HS-27A (cell line): ENCODE measurements around the gene RERE.

ENCODE experiments used
- DNase-seq: peaks from one replicate; pipeline ENCODE4 v3.0.0-alpha.2; 2012; ENCODE audit warnings: low read depth, missing footprints

RERE gene

DNA sequence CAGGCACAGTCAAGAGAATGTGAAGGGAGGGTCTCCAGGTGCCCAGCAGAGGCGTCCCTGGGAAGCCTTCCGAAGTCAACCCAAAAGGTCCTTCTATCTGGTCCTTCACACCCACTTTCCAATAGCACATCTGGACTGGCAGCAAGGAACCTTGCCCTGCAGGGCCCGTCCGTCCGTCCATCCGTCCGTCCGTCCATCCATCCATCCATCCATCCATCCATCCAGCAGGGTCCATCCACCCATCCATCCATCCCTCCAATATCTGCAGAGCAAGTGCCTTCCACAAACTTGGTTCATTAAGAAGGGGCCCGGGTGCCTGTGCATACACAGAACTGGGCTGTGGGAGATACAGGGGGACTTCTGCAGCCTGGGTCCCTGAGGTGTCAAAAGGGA, 468.0 kb downstream of the RERE start:
- no peak for DNase-seq

DNA sequence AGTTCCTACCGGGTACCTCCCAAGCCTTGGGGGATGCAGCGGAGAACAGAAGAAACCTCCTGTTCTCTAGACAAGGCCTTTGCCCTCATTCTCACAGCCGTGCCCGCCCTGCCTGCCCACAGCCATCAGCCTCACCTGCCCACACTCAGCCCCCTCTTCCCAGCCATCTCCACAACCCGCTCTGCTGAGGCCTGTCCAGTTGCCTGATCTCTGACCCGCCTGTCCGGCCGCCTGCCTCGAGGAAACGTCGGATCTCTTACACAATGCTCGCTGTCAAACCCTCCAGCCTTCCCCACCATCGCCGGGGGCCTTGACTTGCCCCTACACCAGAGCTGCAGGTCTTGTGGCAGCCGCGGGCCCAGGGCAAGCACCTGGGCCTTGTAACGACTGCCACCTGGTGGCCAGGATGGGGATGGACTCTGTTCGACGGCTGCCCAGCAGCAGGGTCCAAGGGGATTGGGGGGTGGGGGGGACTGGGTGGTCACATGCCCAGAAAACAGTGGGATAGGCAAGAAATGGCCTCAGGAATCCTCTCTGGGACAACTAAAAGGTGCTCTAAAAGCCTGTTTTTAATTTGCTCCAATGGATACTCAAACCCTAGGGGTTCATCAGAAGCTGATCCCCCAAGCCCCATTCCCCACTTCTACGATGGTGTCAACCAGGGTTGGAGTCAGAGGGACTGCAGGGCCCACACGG, 468.5 kb downstream of the RERE start:
- DNase-seq, result no peak

DNA sequence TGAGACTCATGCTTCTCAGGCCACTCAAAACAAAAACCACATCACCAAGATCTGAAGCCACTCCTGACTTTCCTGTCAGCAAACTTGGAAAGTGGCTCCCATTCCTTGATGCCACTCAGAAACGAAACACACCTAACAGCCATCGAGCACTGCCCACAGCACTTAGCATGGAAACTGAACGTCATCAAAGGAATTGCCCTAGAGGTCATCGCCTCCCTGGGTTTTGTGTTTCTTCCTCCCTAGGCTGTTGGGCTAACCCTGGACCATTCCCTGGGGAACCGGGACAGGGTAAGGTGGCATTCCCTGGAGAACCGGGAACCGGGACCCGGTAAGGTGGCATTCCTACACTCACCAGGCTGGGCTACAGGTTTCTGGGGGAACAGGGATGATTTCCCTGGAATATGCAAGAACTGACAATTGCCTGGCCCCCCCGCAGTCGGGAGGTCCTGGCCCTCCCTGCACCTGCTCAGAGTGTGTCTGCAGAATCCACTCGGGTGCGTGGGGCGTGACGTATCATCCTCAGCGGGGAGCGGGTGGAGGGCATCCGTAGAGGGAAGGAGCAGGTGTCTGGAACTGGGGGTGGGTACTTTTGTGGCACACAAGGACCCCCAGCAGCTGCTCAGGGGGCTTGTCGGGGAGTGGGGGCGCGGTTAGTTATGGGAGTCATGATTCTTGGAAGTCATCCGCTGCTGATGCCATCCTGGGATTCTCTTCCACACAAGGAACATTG, 469.2 kb downstream of the RERE start:
- no peak for DNase-seq

DNA sequence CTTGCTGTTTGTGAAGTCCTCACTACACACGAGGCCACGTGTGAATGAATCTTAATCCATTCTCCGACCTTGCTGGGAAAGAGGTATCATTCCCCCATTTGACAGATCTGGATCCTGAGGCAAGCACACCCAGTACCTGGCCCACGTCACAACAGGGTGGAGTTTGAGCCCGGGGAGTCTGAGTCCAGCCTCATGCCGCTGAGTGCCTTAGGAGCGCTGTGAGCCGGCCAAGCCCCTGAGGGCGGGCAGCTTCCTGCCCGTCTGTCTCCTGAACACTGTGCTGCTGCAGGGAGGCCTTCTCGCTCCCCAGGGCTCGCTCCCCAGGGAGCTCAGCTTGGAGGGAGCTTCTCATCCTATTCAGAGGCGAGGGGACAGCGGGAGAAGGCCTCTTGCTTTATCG, 469.8 kb downstream of the RERE start:
- DNase-seq, result no peak

DNA sequence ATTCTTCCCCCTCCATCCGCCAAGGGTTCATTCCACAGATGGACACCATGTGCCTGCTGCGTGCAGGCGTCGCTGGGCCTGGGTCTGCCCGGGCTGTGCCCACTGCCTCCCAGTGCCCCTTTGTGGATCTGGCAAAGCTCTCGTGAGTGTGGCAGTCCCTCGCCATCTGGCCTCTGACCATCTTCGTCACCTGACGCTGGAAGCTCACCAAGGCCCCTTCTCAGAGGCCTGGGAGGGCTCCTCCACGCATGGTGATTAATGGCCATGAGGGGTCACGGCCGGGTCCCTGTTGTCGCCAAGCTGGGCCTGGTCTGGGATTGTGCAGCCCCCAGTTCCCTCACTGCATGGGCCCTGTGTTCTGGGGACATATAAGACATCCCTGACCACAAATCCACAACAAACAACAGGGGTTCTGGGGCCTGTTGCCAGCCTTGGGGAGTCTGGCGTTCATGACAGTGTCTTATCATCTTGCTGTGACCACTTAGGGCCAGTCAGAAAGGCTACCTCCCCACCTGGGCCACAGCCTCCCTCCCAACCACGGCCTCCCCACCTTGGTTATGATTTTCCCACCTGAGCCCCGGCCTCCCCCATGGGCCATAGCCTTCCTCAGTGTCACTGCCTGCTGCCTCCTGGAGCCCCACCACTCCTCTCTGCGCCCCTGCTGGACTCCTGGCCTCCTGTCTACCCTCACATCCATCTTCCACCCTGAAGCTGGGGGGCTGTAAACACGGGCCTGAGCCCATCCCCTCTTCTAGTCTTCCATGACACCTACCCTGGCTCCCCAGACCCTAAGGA, 471.6 kb downstream of the RERE start:
- DNase-seq, result no peak

DNA sequence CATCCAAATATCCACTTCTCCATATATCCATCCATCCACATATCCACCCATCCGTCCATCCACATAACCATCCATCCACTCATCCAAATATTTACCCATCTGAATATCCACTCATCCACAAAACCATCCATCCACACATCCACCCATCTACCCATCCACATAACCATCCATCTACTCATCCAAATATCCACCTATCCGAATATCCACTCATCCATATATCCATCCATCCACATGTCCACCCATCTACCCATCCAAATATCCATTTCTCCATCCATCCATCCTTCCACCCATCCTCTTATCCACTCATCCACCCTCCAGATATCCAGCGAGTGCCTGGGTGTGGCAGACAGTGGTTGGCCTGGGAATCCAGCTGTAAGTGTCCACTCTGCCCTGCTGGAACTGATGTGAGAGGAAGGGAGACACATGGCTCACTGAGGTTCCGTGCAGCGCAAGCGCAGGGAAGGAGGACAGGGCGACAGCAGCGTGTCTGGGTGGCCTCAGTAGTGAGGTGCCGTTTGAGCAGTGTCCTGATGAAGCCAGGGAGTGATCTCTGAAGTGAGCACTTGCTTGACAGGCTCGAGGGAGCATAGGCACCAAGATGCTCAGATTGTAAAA, 472.4 kb downstream of the RERE start:
- no peak for DNase-seq

DNA sequence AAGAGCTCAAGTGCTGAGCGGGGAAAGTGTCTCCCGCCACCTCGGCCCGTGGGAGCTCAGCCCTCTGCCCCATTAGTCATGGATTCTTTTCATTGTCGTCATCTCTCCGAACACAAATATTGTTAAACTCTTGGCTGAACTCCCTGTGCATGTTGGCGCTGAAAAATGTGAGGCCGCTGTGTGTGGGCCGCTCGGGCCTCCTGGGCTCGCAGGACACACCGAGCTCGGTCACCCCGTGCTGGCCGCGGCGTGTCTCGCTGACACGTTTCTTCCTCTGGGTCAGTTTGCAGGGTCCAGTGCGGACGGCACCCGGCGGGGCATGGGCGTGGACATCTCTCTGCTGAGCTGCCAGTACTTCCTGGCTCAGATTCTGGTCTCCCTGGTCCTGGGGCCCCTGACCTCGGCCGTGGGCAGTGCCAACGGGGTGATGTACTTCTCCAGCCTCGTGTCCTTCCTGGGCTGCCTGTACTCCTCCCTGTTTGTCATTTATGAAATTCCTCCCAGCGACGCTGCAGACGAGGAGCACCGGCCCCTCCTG, 473.9 kb downstream of the RERE start:
- DNase-seq, result peak; percentile 96

DNA sequence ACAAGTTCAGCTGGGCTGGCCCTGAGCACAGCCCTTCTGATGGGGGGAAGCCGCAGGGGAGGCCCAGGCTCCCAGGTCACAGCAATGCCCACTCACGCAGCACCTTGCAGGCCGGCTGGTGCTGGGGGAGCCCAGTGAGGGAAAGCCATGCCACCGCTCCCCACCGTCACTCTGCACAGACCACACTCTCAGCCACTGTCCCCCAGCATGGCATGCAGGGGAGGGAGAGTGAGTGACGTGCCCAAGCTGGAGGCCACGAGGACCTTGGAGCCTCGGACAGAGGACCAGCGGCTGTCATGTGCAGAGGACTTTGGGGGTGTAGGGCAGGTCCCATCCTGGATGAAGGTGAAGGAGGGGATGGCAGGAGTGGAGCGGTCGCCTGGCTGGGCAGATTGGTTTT, 474.4 kb downstream of the RERE start:
- DNase-seq, result no peak

DNA sequence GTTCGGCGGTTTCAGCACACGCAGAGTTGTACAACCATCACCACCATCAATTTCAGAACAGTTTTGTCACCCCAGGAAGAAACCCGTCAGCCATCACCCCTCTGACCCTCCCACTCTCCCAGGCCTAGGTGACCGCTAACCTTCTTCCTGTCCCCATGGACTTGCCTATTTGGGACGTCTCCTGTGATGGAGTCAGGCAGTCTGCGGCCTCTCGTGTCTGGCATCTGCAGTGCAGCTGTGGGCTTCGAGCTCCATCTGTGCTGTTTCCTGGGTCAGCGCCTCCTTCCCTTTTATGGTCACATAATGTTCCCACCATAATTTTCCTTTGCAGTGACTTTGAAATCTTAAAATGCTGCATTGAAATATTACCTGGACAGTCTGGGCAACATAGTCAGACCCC, 475.1 kb downstream of the RERE start:
- no peak for DNase-seq

DNA sequence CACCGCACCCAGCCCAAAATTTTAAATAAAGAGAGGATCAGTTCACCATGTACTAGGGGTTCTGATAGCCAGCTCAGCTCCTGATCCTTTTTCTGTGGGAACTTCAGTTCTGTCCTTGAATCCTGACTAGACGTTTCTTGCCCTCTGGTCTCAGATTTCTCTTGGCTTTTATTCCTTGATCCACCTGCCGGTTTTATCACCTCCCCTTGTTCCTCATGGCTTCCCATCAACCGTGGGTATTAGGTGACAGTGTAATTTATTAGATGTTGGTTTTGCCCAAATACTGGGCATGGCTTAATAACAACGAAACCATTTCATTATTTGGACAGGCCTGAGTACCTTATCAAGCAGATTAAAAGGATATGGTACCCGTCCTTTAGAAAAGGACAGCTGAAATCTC, 477.0 kb downstream of the RERE start:
- DNase-seq, result no peak

DNA sequence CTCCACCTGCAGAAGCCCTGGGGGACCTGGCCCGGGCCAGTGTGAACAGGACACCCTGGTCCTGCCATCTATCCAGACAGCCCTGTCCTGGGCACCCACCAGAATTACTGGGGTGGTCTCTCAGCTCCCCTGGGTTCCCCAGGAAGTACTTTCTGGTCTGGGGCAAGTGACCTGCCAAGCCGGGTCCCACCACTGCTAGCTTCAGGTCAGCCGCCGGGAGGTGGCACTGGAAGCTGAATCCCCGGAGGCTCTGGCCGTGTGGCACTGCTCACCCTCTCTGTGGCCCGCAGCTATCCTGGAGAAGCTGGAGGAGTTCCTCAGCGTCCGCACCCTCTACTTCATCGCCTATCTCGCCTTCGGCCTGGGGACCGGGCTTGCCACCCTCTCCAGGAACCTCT, 478.2 kb downstream of the RERE start:
- no peak for DNase-seq

DNA sequence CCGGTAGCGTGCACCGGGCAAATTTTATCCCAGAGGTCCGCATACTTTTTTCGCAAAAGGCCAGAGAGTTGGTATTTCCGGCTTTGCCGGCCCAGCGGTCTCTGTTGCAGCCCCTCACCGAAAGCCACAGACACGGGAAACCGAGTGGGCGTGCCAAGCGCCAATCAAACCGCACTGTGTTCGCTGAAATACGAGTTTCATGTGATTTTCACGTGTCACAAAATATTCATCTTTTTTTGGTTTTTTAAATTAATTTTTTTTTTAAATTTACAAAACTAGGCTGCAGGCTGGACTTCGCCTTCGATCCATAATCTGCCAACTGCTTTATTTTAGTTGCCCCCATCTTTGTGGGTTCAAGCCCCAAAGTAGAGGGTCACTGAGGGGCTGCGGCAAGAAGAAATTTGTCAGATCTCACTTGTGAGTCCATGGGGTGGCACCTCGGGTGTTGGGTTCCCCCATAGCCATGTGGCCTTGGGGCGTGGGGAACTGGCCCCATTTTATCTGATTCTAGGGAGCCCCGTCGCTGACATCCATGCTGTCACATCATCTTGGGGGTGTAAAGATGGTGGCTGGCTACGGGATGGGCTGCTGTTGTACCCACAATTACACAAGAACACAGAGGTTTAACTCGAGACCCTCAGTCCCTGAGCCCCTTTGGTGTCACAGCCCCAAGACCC, 478.8 kb downstream of the RERE start:
- DNase-seq, result no peak

DNA sequence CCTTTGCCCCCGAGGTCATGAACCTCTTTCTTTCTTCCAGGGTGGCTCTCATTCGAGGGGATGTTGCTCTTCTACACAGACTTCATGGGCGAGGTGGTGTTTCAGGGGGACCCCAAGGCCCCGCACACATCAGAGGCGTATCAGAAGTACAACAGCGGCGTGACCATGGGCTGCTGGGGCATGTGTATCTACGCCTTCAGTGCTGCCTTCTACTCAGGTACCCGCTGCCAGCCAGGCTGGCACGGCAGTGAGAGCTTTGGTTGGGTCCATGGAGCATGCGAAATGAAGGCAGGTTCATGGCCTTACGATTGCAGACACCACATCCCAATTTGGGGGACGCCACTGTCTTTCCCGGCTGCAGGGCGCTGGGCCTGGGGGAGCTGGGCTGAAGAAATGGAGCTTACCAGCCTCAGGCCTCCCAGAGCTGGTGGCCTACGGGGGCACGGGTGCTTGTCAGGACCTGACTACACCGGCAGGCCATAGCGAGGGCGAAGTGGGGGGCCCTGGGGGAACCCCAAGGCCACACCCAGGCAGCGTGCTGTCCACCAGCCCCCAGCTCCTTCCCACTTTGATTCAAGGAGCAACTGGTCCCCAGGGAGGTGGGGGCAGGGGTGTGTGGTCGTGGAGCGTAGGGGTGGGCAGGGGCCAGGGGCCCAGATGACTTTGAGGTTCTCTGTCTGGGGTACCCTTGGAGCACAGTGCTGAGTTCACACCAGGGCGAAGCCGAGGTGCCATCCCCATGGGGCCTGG, 479.5 kb downstream of the RERE start:
- no peak for DNase-seq

DNA sequence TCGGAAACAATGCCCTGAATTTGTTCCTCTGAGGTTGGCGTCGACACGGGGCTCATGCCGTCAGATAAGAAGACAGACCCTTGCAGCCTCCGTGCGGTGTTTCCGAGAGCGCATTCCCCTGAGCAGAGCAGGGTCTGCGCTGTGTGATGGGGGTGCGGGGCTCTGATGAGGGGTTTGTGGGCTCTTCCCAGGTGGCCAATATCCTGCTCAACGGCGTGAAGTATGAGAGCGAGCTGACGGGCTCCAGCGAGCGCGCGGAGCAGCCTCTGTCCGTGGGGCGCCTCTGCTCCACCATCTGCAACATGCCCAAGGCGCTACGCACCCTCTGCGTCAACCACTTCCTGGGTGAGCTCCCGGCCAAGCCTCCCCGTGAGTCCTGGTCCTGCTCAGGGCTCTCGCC, 482.2 kb downstream of the RERE start:
- DNase-seq, result no peak

DNA sequence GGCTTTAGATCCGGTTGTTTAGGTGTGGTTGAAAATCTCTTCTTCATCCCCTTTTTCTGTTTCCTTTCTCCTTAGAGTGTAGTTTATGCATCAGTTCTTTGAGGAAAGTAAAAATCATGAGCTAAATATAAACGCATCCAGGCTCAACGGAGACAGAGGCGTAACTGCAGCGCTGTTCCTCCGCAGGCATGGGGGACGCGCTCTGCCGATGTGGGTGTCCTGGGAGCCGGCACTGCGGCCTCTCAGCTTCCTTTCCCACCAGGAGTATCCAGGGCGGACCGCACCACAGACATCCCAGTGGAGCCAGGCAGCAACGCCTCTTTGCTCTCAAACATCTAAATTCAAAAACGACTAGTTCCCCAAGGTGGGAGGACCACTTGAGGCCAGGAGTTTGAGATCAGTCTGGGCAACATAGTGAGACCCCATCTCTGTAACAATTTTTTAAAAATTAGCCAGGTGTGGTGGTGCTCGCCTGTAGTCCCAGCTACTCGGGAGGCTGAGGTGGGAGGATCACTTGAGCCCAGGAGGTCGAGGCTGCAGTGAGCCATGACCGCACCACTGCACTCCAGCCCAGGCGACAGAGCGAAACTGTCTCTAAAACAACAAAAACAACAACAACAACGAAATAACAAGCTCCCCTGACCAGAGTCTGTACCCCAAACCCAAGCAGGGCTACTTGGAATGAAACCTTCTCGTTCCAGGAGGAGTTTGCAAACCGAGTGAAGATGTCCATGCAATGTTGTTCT, 483.2 kb downstream of the RERE start:
- DNase-seq, result no peak

DNA sequence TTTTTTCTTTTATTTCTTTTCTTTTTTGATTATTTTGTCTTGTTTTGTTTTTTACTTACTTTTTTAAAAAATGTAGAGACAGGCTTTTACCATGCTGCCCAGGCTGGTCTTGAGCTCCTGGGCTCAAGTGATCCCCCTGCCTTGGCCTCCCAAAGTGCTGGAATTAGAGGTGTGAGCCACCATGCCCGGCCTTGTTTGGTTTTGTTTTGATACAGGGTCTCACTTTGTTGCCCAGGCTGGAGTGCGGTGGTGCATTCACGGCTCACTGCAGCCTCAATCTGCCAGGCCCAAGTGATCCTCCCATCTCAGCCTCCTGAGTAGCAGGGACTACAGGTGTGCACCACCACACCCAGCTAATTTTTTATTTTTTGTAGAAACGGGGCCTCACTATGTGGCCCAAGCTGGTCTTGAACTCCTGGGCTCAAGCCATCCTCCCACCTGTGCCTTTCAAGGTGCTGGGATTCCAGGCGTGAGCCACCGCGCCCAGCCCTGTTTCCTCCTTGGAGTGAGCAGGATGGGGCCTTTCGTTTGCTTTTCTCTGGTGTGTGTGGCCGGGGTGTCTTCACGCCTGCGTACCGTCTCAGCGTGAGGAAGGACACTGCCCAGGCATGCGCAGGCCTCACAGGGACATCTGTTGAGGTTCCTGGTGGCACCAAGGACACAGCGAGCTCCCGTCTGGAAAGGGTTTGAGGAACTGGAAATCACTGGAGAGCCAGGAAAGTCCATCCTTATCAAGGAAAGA, 484.0 kb downstream of the RERE start:
- DNase-seq, result no peak

DNA sequence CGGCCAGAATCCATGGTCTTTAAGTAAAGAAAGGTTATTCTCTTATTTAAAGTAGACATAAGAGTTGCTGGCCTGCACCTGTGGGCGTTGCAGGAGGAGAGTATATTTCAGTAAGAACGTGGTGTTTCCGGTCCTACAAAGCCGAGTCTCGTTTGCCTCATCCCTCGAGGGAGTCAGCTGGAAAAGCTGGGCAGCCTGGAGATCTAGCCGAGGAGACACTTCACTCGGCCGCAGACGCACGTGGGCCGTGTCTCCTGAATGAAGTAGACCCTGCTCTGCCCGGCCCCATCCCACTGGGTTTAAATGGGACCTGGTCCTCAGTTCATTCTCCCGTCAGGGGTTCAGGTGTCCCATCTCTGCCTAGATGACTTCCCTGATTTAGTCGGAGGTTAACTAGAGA, 484.6 kb downstream of the RERE start:
- no peak for DNase-seq

DNA sequence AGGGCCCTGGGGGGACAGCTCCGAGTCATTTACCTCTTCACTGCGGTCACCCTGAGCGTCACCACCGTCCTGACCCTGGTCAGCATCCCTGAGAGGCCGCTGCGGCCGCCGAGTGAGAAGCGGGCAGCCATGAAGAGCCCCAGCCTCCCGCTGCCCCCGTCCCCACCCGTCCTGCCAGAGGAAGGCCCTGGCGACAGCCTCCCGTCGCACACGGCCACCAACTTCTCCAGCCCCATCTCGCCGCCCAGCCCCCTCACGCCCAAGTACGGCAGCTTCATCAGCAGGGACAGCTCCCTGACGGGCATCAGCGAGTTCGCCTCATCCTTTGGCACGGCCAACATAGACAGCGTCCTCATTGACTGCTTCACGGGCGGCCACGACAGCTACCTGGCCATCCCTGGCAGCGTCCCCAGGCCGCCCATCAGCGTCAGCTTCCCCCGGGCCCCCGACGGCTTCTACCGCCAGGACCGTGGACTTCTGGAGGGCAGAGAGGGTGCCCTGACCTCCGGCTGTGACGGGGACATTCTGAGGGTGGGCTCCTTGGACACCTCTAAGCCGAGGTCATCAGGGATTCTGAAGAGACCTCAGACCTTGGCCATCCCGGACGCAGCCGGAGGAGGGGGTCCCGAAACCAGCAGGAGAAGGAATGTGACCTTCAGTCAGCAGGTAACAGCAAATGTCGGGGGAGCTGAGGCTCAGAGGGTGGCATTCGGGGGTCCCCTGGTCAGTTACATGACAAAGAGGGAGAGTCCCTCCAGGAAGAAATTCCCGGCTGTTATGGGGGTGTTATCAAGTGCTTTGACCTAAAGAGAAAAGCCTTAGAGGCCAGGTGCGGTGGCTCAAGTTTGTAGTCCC, 486.9 kb downstream of the RERE start:
- DNase-seq, result no peak

DNA sequence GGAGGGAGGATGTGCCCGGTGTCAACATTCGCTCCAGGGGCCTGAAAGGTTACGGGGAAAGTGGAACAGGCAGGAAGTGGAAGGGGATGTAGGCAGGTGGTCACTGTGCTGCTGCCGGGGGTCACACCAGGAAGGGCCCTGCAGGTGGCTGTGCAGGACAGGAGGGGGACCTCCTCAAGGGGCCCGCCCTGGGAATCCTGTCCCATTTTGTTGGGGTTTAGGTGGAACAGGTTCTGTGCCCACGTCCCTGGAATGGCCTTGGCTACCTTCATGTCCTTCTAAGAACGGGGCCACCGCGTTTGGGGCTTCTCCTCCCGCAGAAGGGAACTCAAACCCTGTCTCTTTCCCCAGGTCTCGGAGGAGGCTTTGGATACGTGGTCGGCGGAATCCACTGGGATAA, 487.6 kb downstream of the RERE start:
- DNase-seq, result no peak
